ENCODE results near the gene ITGBL1. TPM values are rescaled to one million over a fixed set of nuclear protein-coding genes. Genes with fewer than 3 reads are reported as not detected.
A peak's percentile ranks its signal among the peaks of the same experiment; 100 is the strongest.

The ITGBL1 gene
- total and polyA plus RNA-seq, 2 experiments from 2014 or later = 0.29 TPM; not detected in 1

GRCh38 chr13:101492251-101492910, 39.9 kb downstream of the ITGBL1 start:
- ATAC-seq (no peak), DNase-seq (ENCODE audit: low spot score) (peak; percentile 14)
- no peaks in the 10 kb centered on the region for H3K27me3 ChIP-seq (ENCODE audit: insufficient read depth)
- no peak overlapping the region for H3K4me2 ChIP-seq
- no peaks in the 10 kb centered on the region for H3K79me2 ChIP-seq (replicated peaks; ENCODE audit: insufficient read depth)
- Mint-ChIP-seq H3K36me3 (ENCODE audit: low read depth) (no peaks in the 10 kb centered on the region), H3K4me1 (peaks cover 3% of the 10 kb centered on the region; the same call in 2 of the 3 replicates), H3K4me3 (no peak overlapping the region), H3K27me3 (ENCODE audit: insufficient read depth, low read depth, poor library complexity) (peaks cover 2% of the 10 kb centered on the region), H3K9me3 (no peaks in the 10 kb centered on the region), H3K27ac (no peak overlapping the region)
- no peaks in the 10 kb centered on the region for H4K20me1 ChIP-seq (replicated peaks; ENCODE audit: insufficient read depth)
- H2AFZ ChIP-seq = no peak overlapping the region
- H3F3A ChIP-seq (replicated peaks; ENCODE audit: low read depth) = no peaks in the 10 kb centered on the region
- TF ChIP-seq ZNF331 (CRISPR knock-in tag; IDR thresholded peaks at IDR 0.05; ENCODE audit: low read depth) = no peak
- no peak for TF ChIP-seq ETS1 (IDR thresholded peaks at IDR 0.05)
- no peak for TF ChIP-seq CTCF (conservative IDR thresholded peaks at IDR 0.05; ENCODE audit: low read depth in 2 of 2)
- no peak for TF ChIP-seq JUNB (IDR thresholded peaks at IDR 0.05; ENCODE audit: unreplicated experiment)
- TF ChIP-seq NANOG (IDR thresholded peaks at IDR 0.05; ENCODE audit: borderline replicate concordance) = no peak
- no peak for TF ChIP-seq POLR2AphosphoS5 (IDR thresholded peaks at IDR 0.05; ENCODE audit: low read depth)
- no peak for TF ChIP-seq EZH2 (IDR thresholded peaks at IDR 0.05; ENCODE audit: low read depth, unreplicated experiment)
- no peak for TF ChIP-seq STAT1 (IDR thresholded peaks at IDR 0.05; ENCODE audit: unreplicated experiment)
- no peak for TF ChIP-seq REST (IDR thresholded peaks at IDR 0.05; ENCODE audit: unreplicated experiment)
- no peak for TF ChIP-seq CREB1 (CRISPR knock-in tag; IDR thresholded peaks at IDR 0.05; ENCODE audit: low read depth)
- TF ChIP-seq ZNF462 (CRISPR knock-in tag; IDR thresholded peaks at IDR 0.05) = no peak
- no peak for TF ChIP-seq ZNF114 (CRISPR knock-in tag; IDR thresholded peaks at IDR 0.05)
- no peak for TF ChIP-seq EZH2phosphoT487 (IDR thresholded peaks at IDR 0.05; ENCODE audit: unreplicated experiment)
- no peak overlapping the region for H3K4me3 ChIP-seq
- no peaks in the 10 kb centered on the region for H3K36me3 ChIP-seq (ENCODE audit: insufficient read depth)
- no peak overlapping the region for H3K27ac ChIP-seq (ENCODE audit: low read depth)
- H3K9me2 ChIP-seq (ENCODE audit: insufficient read depth) = no peaks in the 10 kb centered on the region
- no peaks in the 10 kb centered on the region for H3K4me1 ChIP-seq (ENCODE audit: insufficient read depth)

Data from GM23338 (cell line).